ENCODE results near the gene KIF21B.

The KIF21B gene

DNA sequence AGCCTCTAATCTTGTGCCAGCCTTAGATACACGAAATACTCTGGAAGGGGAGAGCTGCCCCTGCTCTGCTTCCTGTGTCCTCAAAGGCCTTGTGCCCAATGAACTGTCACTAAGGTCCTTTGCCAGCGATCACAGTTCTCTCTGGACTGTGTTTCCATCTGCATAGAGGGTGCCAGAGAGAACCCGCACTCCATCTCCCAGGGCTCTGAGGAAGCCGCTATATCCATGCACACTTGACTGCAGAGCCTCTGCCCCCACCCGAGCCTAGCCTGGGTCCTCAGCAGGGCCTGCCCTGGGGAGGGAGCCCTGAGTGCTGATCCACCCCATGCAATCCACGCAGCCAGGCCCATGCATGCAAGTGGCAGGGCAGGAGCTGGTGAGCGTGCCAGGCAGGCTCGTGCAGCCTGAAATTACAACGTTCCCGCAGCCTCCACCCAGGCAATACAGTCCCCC, 30.6 kb upstream of the KIF21B start:
- H3K4me1 Mint-ChIP-seq (ENCODE audit: low read depth), result peaks cover 10% of the 10 kb centered on the region
- H3K9me3 Mint-ChIP-seq, result no peaks in the 10 kb centered on the region
- no peak overlapping the region for H3K4me3 Mint-ChIP-seq
- no peaks in the 10 kb centered on the region for H3K27me3 Mint-ChIP-seq (ENCODE audit: low read depth)
- no peak overlapping the region for H3K27ac Mint-ChIP-seq
- DNase-seq (ENCODE audit: low spot score), result no peak
- no peaks in the 10 kb centered on the region for H3K36me3 Mint-ChIP-seq (ENCODE audit: low read depth)

DNA sequence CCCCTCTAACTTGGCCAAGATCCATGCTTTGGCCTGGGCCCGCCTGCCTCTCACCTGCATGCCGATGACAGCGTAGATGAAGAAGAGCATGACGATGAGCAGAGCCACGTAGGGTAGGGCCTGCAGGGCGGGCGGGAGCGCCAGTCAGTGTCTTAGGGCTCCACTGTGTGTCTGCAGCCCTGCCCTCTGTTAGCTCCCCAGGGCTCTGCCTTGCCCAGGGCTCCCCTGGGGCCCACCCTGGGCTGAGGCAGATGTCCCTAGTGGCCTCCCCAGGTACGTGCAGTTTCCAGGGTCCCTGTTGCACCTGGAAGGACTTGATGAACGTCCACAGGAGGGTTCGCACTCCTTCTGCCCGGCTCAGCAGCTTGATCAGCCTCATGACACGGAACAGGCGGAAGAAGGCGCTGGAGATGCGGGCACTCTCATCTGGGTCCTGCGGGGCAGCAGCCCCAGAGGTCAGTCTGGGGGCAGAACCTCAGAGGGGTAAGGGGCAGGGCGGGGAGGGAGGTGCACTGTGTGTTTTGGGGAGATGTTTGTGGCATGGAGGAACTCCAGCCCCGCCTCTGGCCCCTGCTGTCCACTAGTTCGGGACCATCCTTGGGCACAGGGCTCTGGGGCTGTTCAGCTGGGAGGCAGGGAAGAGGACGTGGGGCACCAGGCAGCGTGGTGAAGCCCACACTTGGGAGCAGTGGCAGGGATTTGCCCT, 29.8 kb upstream of the KIF21B start:
- DNase-seq (ENCODE audit: low spot score), result no peak
- Mint-ChIP-seq H3K27ac (no peak overlapping the region), H3K36me3 (ENCODE audit: low read depth) (no peaks in the 10 kb centered on the region), H3K9me3 (no peaks in the 10 kb centered on the region), H3K27me3 (ENCODE audit: low read depth) (no peaks in the 10 kb centered on the region), H3K4me1 (ENCODE audit: low read depth) (peaks cover 10% of the 10 kb centered on the region), H3K4me3 (no peak overlapping the region)

DNA sequence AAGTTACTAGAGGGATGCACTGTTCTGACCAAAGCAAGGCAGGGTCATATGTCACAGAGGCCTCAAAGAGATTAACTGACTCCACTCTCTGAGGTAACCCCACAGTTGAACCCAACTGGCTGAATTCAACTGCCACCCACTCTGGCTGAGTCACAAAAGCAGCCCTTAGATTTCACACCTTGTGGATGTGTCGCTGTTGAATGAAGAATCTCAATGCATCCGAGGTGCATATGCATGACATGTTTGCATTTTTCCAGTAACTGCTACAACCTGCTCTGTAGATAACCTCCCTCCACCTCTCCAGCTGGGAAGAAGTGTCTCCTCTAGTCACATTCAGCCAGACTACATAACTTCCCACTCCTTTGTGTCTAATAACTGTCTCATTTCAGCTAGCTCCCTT, 27.9 kb upstream of the KIF21B start:
- H3K4me3 Mint-ChIP-seq, result no peak overlapping the region
- H3K4me1 Mint-ChIP-seq (ENCODE audit: low read depth), result no peaks in the 10 kb centered on the region
- H3K27ac Mint-ChIP-seq, result no peak overlapping the region
- DNase-seq (ENCODE audit: low spot score), result no peak
- no peaks in the 10 kb centered on the region for H3K36me3 Mint-ChIP-seq (ENCODE audit: low read depth)
- no peaks in the 10 kb centered on the region for H3K9me3 Mint-ChIP-seq
- H3K27me3 Mint-ChIP-seq (ENCODE audit: low read depth), result no peaks in the 10 kb centered on the region

DNA sequence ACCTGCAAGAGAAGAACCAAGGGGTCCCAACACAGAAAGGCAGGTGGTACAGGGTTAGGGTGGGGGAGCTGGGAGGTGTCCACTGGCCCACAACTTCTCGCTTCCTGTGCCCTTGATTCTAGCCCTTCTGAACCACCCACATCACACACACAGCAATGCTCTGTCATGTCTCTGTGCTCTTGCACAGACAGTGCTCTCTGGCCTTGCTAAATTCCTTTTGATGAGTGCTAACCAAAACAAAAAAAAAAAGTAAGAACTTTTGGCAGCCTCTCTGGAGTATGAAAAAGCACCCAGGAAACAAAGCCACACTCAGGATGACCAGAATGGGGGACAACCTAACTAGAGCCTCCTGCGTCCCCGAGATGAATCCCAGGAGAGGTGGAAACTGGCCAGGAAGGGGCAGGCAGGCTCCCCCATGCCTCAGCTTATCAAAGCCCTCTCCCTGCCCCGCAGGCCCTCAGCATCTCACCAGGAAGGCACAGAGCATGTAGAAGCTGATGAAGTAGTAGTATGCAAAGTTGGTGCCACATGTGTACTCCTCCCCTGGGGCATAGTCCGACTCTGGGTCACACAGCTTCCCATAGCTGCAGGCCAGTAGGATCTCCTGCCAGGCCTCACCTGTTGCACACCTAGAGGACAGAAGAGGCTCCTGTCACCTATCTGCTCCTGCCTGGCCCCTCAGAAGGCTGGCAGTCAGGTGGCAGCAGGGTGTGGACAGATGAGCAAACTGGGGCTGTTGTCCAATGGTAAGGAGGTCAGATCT, 27.2 kb upstream of the KIF21B start:
- Mint-ChIP-seq H3K36me3 (ENCODE audit: low read depth) (no peaks in the 10 kb centered on the region), H3K9me3 (no peaks in the 10 kb centered on the region), H3K4me1 (ENCODE audit: low read depth) (no peaks in the 10 kb centered on the region), H3K27me3 (ENCODE audit: low read depth) (no peaks in the 10 kb centered on the region), H3K4me3 (no peak overlapping the region), H3K27ac (no peak overlapping the region)
- DNase-seq (ENCODE audit: low spot score), result no peak

DNA sequence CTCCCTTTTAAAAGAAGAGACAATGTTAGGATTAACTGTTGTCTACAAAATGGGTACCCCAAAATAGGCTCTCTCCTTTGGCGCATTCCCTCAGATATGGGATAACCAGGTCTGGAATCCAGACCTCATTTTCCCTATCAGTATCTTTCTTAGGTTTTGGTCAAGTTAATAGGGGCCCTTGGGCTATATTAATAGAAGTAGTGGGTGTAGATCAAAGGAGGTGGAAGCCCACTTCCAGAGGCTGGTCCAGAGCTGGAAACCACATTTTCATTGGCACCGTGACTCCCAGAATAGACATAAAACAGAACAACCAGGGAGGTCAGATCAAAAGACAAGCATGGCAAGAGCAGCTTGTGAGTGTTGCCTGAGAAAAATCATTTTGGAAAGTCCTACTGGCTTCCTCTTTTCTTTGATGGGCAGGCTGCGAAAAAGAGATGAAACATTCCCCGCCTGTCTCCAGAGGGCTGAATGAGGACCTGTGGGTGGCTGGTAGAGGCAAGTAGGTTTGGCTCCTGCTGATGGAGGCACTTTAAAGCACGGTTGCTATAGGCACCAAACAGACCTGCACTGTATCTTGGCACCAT, 25.8 kb upstream of the KIF21B start:
- H3K27me3 Mint-ChIP-seq (ENCODE audit: low read depth), result no peaks in the 10 kb centered on the region
- no peaks in the 10 kb centered on the region for H3K4me1 Mint-ChIP-seq (ENCODE audit: low read depth)
- H3K27ac Mint-ChIP-seq, result no peak overlapping the region

DNA sequence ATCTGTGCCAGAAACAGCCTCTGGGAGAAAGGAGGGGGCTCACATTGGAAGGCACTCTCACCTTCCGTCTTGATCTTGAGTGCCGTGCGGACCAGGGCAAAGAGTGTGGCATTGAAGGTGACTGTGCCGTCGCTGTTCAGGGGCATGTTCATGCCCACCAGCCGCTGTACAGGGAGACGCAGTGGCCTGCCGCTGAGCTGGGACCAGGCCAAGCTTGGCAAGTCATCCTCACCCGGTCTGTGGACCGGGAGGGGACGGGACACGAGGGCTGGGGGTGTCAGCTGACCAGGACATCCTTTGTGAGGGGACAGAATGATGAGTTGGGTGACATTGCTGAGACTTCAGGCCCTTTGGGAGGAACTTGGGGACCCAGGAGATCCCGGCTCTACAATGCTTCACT, 25.0 kb upstream of the KIF21B start:
- peaks cover 3% of the 10 kb centered on the region for H3K27me3 Mint-ChIP-seq (ENCODE audit: low read depth)
- H3K4me1 Mint-ChIP-seq (ENCODE audit: low read depth), result no peaks in the 10 kb centered on the region
- no peaks in the 10 kb centered on the region for H3K36me3 Mint-ChIP-seq (ENCODE audit: low read depth)
- no peak overlapping the region for H3K4me3 Mint-ChIP-seq
- H3K27ac Mint-ChIP-seq, result no peak overlapping the region
- H3K9me3 Mint-ChIP-seq, result no peaks in the 10 kb centered on the region
- DNase-seq (ENCODE audit: low spot score), result no peak

More for the DNA sequence above, 25.8 kb upstream of the KIF21B start:
- Mint-ChIP-seq H3K4me3 (no peak overlapping the region), H3K36me3 (ENCODE audit: low read depth) (no peaks in the 10 kb centered on the region), H3K9me3 (no peaks in the 10 kb centered on the region)
- no peak for DNase-seq (ENCODE audit: low spot score)

DNA sequence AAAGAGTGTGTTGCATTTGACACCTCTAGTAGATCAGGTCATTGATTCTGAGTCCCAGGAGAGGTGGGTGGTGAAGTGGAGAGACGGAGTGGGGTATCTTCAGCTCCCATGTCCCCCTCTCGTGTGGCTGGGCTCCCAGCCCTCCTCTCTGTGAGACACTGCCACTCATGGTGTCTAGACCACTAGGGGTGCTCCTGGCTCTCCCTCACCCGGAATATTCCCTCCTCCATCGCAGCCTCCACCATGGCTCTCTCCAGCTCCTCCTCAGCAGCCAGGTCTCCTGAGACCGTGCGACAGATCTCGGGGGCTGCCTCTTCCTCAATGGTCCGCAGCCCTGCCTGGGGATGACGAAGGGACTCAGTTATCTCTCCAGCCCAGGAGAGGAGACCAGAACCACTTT, 20.6 kb upstream of the KIF21B start:
- Mint-ChIP-seq H3K36me3 (ENCODE audit: low read depth) (no peaks in the 10 kb centered on the region), H3K9me3 (no peaks in the 10 kb centered on the region), H3K4me3 (no peak overlapping the region), H3K27ac (no peak overlapping the region), H3K4me1 (ENCODE audit: low read depth) (peaks cover 2% of the 10 kb centered on the region), H3K27me3 (ENCODE audit: low read depth) (peaks cover 3% of the 10 kb centered on the region)
- no peak for DNase-seq (ENCODE audit: low spot score)

DNA sequence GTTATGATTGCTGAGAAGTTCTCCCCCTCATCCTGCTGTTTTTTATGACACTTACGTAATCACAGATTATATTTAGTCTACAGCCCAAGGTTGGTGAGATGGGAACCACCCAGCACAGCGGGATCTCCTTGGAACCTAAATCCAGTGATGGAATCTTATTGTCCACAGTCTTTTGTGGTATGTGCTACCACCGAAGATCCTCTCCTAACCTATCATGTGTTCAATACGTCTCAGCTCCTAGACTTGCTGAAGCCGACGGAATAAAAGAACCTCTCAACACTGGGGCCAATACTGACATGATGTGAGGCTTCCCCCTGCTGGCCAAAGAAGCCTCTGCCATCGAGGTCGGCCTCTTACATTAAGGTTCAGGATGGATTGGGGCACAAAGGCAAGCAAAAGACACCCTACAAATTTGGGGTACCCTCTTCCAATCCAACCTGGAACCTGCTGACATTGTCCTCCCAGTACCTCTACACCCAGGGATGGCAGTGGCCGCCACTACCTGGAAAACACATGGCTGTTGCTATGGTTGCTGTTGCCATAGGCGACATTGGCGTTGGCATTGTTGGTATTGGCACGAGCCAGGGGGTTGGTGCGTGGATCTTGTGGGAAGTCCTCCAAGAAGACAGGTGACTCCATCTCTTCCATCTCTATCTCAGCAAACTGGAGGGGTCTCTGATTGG, 19.4 kb upstream of the KIF21B start:
- Mint-ChIP-seq H3K4me3 (no peak overlapping the region), H3K4me1 (ENCODE audit: low read depth) (peaks cover 2% of the 10 kb centered on the region), H3K27ac (peak overlapping the region; percentile 42), H3K27me3 (ENCODE audit: low read depth) (peaks cover 3% of the 10 kb centered on the region), H3K36me3 (ENCODE audit: low read depth) (no peaks in the 10 kb centered on the region), H3K9me3 (no peaks in the 10 kb centered on the region)
- DNase-seq (ENCODE audit: low spot score), result peak; percentile 36

DNA sequence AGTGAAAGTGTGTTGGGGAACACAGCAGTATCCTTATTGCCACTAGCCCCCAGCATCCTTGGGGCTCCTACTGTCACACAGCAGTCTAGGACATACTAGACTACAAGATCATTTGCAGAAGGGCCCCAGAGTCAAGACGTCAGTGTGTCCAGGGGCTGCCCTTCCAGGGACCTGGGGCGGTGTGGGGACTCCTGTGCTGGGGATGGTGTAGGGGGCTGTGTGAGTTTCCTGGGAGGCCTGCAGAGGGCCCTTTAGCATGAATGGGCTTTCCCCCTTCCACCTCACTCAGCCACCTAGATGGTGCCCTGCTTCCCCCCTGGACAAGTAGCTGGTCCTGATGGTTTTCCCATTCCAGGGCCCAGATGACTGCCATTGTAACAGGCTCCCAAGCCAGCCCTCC, 17.5 kb upstream of the KIF21B start:
- H3K27ac Mint-ChIP-seq, result no peak overlapping the region
- no peaks in the 10 kb centered on the region for H3K36me3 Mint-ChIP-seq (ENCODE audit: low read depth)
- no peak overlapping the region for H3K4me3 Mint-ChIP-seq
- H3K27me3 Mint-ChIP-seq (ENCODE audit: low read depth), result peaks cover 3% of the 10 kb centered on the region
- H3K4me1 Mint-ChIP-seq (ENCODE audit: low read depth), result peaks cover 2% of the 10 kb centered on the region
- no peaks in the 10 kb centered on the region for H3K9me3 Mint-ChIP-seq
- no peak for DNase-seq (ENCODE audit: low spot score)

DNA sequence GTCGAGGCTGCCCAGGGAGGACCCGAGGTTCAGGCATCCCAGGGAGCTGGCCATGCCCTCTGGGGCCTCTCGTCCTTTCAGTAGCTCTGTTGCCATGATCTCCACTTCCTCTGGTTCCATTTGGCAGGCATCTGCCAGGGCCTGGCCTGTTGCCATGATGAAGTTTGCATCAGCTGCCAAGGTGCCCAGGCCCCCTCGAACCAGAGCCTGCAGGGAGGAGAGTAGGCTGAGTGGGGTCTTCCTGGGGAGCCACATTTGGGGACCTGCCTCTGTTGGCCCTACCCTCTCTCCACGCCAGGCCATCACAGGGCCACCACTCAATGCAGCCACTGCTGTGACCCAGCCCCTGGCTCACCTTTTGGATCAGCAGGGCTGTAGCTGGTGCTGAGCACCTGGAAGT, 16.4 kb upstream of the KIF21B start:
- H3K36me3 Mint-ChIP-seq (ENCODE audit: low read depth), result no peaks in the 10 kb centered on the region
- peaks cover 3% of the 10 kb centered on the region for H3K27me3 Mint-ChIP-seq (ENCODE audit: low read depth)
- H3K4me1 Mint-ChIP-seq (ENCODE audit: low read depth), result peaks cover 2% of the 10 kb centered on the region
- no peak overlapping the region for H3K27ac Mint-ChIP-seq
- no peaks in the 10 kb centered on the region for H3K9me3 Mint-ChIP-seq
- H3K4me3 Mint-ChIP-seq, result no peak overlapping the region
- no peak for DNase-seq (ENCODE audit: low spot score)

DNA sequence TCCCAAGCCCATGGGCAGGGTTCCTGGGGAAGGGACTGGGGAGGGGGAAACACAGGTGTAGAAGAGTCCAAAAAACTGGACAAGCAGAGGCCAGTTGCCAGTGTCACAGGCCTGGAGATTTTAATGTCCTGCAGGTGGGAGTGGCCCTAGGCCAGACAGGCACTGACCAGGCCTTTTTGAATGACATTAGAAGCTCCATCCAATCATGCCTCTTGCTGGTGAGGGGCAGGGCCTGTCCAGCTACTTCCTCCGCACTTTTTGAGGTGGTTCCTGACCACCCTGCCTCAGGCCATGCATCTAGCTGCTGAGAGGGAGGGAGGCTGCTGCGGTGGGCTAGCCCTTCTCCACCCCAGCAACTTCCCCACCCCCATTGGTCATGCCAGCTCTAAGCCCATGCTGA, 15.9 kb upstream of the KIF21B start:
- Mint-ChIP-seq H3K36me3 (ENCODE audit: low read depth) (no peaks in the 10 kb centered on the region), H3K4me1 (ENCODE audit: low read depth) (peaks cover 2% of the 10 kb centered on the region), H3K4me3 (no peak overlapping the region)

DNA sequence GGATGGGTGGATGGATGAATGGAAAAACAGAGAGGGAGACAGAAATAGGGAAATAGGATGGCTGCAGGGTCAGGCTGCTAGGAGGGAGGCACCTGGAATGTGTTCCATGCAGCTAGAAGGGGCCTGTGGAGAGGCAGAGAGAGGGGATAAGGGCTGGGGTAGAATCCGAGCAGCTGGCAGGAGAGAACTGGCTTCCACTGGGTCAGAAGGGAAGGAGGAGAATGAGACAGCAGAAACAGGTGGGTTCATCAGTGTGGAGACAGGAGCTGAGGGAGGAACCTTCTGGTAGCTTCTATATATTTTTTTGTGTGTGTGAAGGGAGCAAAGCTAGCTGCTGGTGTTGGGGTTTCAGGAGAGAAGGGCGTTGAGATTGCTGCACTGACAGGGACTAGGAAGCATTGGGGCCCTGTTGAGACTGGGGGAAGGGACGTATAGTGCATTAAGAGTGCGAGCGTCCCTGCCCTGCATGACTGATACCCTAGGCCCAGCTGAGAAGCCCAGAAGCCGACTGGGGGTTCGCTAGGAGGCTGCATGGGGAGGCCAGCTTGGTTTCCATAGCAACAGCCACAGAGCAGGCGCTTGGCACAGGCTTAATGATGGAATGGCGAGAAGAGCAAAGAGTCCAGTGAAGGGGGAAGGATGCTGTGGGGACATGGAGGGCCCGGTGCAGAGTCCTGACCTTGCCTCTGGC, 14.8 kb upstream of the KIF21B start:
- Mint-ChIP-seq H3K4me1 (ENCODE audit: low read depth) (peaks cover 2% of the 10 kb centered on the region), H3K36me3 (ENCODE audit: low read depth) (no peaks in the 10 kb centered on the region), H3K9me3 (no peaks in the 10 kb centered on the region), H3K27me3 (ENCODE audit: low read depth) (no peaks in the 10 kb centered on the region), H3K27ac (no peak overlapping the region), H3K4me3 (no peak overlapping the region)
- DNase-seq (ENCODE audit: low spot score), result no peak

More for the DNA sequence above, 15.9 kb upstream of the KIF21B start:
- H3K27me3 Mint-ChIP-seq (ENCODE audit: low read depth), result peaks cover 3% of the 10 kb centered on the region
- no peak for DNase-seq (ENCODE audit: low spot score)
- H3K9me3 Mint-ChIP-seq, result no peaks in the 10 kb centered on the region
- H3K27ac Mint-ChIP-seq, result no peak overlapping the region

DNA sequence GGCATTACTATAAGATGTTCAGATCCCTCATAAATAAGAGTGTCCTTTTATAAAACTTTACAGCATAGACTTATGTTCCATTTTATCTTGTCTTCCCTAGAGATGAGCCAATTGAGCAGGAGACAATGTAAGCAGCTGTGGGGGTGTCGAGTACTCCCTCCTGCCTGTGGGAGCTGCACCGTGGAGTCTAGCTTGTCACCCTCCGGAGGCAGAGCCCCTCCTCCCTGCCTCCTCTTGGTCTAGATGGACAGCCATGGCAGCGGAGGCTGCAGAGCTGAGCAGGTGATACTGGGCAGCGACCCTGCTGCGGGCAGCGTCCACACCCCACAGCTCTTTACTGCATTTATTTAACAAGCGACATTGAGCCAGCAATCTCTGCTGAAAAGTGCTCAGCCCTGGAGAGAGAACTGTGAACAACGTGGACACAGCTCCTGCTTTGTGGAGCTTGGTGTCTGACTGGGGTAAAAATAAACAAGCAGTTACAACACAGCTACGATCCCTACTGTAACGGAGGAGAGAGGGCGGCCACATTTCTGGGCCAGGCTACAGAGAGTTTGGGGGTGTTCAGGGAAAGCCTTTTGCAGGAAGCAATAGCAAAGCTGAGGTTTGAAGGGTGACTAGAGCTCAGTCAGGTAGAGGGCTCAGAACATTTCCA, 12.8 kb upstream of the KIF21B start:
- H3K9me3 Mint-ChIP-seq, result no peaks in the 10 kb centered on the region
- no peaks in the 10 kb centered on the region for H3K36me3 Mint-ChIP-seq (ENCODE audit: low read depth)
- no peak for DNase-seq (ENCODE audit: low spot score)
- H3K4me1 Mint-ChIP-seq (ENCODE audit: low read depth), result no peaks in the 10 kb centered on the region
- no peak overlapping the region for H3K27ac Mint-ChIP-seq
- H3K4me3 Mint-ChIP-seq, result no peak overlapping the region
- H3K27me3 Mint-ChIP-seq (ENCODE audit: low read depth), result no peaks in the 10 kb centered on the region

Measured in T-helper 2 cell treated with Interferon-gamma antibody and Interleukin-4, amounts not matched to agents 5 μg/mL and 100 μg/mL, for 36 hours (primary cell).